Measurements from ENCODE around the gene PTH2. TPM values are rescaled to one million over a fixed set of nuclear protein-coding genes. Genes with fewer than 3 reads are reported as not detected.
"Not testable (repeated sequence)": the region's sequence is repeated elsewhere in the genome, so short reads cannot be mapped to it uniquely, and the experiment has no call there.

Gene PTH2
- polyA plus RNA-seq, 1 donor: not detected

- no peak for DNase-seq (ENCODE audit: low read depth)
These were observed 24.5 kb upstream of the PTH2 start for GRCh38 chr19:49447485-49448431.

DNA sequence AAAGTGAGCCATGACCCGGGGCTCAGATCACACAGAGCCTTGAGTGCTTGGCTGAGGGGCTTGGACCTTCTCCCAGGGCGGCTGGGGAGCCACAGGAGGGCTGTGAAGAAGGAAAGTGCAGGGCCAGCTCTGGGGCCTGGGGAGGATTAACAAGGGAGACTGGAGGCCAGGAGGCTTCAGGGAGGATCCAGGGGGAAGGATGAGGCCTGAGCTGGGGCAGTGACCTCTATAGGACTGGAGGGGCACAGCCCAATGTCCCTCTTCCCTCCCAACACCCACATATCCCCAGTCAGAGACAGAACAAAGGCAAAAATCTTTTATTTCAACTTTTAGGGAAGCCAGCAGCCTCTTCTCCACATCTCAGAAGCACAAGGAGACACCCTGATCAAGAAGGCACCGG lies 22.8 kb upstream of the PTH2 start:
- DNase-seq (ENCODE audit: low read depth): no peak

DNA sequence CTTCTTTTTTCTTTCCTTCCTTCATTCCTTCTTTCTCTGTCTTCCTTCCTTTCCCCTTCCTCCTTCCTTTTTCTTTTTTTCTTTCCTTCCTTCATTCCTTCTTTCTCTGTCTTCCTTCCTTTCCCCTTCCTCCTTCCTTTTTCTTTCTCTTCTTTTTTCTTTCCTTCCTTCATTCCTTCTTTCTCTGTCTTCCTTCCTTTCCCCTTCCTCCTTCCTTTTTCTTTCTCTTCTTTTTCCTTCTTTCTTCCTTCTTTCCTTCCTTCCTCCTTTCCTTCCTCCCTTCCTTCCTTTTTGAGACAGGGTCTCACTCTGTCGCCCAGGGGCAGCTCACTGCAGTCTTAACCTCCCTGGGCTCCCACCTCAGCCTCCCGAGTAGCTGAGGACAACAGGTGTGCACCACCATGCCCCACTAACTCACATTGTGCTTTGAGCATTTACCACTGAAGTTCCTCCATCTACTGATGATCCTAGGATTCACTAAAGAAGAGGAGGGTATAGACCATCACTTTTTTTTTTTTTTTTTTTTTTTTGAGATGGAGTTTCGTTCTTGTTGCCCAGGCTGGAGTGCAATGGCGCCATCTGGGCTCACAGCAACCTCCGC lies 21.0 kb upstream of the PTH2 start:
- not testable (repeated sequence) for DNase-seq (ENCODE audit: low read depth)

GRCh38 chr19:49443366-49444099 lies 20.3 kb upstream of the PTH2 start:
- DNase-seq (ENCODE audit: low read depth): peak; percentile 88

DNA sequence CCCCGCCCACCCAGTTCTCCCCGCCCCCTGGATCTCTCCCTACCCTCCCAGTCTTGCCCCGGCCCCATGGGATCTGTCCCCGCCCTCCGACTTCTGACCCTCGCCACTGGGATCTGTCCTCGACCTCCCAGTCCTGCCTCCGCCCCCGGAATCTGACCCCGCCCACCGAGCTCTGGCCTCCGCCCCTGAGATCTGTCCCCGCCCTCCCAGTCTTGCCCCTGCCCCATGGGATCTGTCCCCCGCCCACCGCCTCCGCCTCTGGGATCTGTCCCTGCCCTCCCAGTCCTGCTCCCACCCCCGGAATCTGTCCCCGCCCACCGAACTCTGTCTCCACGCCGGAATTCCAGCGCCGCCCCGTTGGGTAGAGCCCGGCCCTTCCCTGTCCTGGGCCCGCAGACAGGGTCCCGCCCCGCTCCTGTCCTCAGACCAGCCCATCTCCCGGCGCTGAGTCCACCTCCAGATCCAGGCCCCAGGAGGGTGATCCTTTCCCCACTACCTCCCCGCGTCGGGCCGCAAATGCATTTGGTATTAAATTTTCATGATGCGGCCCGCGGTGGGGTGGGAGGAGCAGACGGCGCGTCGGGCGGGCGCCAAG lies 19.6 kb upstream of the PTH2 start:
- DNase-seq (ENCODE audit: low read depth): peak; percentile 38

DNA sequence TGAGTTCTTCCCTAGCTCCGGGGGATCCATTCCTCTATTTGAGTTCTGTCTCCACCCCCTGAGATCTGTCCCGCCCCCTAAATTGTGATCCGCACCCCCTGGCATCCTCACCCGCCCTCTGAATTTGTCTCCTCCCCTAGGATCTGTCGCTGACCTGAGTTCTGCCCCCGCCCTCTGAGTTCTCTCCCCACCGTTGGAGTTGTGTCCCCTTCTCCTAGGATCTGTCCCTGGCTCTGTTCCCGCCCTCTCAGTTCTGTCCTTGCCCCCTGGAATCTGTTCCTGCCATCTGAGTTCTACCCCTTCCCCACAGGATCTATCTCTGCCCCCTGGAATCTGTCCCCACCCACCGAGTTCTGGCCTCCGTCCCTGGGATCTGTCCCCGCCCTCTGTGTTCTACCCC lies 19.1 kb upstream of the PTH2 start:
- DNase-seq (ENCODE audit: low read depth): no peak

- no peak for DNase-seq (ENCODE audit: low read depth)
These were observed 18.7 kb upstream of the PTH2 start for GRCh38 chr19:49441960-49442350.

DNA sequence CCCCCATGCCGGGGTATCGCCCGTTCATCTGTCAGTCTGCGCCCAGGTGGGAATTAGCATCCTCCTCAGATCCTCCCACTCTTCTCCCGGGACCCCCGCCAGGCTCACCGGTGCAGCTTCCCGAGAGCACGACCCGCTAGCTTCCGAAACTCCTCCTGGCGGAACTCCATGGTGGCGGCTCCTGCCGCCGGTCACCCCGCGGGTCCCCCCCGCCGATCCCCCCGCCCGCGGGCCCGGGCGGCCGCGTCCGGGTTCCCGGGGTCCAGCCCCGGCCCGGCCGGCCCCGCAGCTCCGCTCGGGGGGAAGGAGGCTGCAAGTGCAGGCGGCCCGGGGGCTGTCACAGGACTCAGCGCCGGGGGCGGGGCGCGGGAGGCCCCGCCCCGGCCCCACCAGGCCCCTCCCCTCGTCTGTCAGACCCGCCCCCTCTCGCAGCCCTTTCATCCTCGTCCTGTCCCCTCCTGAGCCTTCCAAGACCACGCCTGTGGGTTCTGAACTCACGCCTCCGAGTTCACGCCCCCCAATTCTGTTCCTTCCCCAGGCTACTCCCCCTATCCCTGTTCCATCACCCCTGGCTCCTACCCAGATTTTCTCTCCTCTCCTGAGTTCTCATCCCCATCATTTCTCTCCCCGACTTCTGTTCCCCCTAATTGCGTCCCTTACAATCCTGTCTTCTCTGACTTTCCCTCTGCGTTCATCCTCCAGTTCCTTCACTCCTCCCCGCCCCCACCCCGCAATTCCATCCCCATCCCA lies 18.1 kb upstream of the PTH2 start, which contains the start of gene SLC17A7:
Gene SLC17A7, minus strand, starts transcription at position 318 of the 750 bp plus-strand sequence. Its CDS starts 148 bp downstream, at position 170.
- no peak for DNase-seq (ENCODE audit: low read depth)

GRCh38 chr19:49440439-49441209 lies 17.4 kb upstream of the PTH2 start:
- no peak for DNase-seq (ENCODE audit: low read depth)

DNA sequence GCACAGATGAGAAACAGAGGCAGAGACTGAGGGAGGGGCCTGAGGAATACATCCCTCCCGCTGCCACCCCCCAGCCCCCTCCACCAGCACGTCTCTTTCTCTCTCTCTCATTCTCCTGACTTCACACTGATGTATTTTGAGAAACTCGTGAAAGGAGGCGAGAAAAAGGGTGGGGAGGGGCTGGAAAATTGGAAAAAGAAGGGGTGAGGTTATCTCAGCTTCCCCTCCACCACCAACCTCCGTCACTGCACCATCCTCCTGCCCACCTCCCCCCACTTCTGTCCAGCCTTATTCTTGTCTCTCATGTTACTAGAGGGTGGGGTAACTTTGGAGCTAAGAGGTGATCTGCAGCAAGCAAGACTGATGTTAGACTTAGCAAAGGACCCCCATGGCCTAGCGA lies 16.6 kb upstream of the PTH2 start:
- no peak for DNase-seq (ENCODE audit: low read depth)

- no peak for DNase-seq (ENCODE audit: low read depth)
These were observed 15.0 kb upstream of the PTH2 start for GRCh38 chr19:49438261-49438660.

DNA sequence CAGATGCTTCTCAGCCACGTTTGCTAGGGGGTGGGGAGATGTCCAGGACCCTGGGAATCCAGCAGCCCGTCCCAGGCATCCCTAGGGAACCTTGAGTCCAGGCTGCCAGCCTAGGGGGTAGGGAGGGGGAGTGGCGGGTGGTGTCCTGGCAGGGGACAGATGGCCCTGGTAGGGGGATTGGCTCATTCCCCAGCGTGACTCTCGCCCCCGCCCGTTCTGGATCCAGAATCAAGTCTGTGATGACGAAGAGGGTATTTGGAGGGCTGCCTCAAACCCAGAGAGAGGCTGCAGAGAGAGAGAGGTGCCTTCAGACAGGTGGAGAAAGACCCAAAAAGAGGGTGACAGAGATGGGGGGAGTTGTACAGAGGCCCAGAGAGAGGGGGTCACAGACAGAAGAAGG lies 14.0 kb upstream of the PTH2 start:
- DNase-seq (ENCODE audit: low read depth): no peak

- no peak for DNase-seq (ENCODE audit: low read depth)
These were observed 13.3 kb upstream of the PTH2 start for GRCh38 chr19:49436381-49437017.

GRCh38 chr19:49435670-49436069 lies 12.4 kb upstream of the PTH2 start:
- no peak for DNase-seq (ENCODE audit: low read depth)

GRCh38 chr19:49434907-49435583 lies 11.8 kb upstream of the PTH2 start:
- DNase-seq (ENCODE audit: low read depth): no peak

DNA sequence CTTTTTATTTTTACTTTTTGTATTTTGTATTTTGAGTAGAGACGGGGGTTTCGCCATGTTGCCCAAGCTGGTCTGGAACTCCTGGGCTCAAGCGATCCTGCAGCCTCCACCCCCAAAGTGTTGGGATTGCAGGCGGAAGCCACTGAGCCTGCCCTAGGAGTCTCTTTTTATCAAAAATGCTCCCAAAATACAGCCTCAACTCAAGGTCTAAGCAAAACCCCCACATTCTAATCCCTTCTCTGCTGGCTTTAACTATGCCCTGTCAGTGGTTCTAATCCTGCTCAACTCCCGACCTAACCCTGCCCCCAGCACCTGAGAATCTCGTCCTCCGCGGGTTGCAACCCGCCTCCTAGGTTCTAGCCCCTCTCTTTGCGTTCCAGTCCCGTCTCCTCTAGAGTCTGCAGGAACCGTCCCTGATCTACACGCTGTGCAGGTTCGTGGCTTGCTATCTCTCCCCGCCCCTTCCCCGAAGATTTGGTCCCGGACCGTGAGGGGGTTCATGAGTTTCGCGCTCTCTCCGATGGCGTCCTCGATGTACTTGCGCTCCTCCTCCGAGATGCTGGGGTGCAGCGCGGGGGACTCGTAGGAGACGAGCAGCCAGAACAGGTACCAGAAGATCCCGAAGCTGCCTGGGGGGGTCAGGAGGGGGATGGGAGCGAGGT lies 10.1 kb upstream of the PTH2 start:
- no peak for DNase-seq (ENCODE audit: low read depth)

- no peak for DNase-seq (ENCODE audit: low read depth)
These were observed 9.2 kb upstream of the PTH2 start for GRCh38 chr19:49432141-49433073.

DNA sequence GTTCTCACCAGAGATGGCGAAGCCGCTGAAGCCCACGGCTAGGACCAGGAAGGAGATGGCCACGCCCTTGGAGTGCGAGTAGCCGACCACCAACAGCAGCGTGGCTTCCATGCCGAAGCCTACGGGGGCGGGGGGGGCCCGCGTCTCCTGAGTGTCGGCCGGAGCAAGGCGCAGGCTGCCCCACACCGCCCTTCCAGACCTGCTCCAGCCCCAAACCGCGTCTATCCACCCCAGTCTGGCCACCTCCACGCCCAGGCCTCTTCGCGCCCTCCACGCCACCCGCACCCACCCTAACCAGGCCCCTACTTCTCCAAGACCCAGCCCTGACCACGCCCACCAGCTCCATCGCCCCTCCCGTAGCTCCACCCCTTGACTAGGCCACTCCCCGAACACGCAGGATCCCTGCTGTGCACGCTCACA lies 8.1 kb upstream of the PTH2 start:
- no peak for DNase-seq (ENCODE audit: low read depth)
